Stimulated activated CD8-positive, alpha-beta memory T cell treated with anti-CD3 and anti-CD28 coated beads, Interleukin-7, amount 100 ng/mL, for 48 hours (primary cell): Measurements from ENCODE around the gene RET.

ENCODE experiments used
- DNase-seq, 2 donors: peaks; one replicate each; pipeline ENCODE4 v3.0.0-alpha.2; 2020; ENCODE audit warnings: low read depth in 1 of 2; ENCODE audit errors: extremely low read depth in 1 of 2

Gene RET

DNA sequence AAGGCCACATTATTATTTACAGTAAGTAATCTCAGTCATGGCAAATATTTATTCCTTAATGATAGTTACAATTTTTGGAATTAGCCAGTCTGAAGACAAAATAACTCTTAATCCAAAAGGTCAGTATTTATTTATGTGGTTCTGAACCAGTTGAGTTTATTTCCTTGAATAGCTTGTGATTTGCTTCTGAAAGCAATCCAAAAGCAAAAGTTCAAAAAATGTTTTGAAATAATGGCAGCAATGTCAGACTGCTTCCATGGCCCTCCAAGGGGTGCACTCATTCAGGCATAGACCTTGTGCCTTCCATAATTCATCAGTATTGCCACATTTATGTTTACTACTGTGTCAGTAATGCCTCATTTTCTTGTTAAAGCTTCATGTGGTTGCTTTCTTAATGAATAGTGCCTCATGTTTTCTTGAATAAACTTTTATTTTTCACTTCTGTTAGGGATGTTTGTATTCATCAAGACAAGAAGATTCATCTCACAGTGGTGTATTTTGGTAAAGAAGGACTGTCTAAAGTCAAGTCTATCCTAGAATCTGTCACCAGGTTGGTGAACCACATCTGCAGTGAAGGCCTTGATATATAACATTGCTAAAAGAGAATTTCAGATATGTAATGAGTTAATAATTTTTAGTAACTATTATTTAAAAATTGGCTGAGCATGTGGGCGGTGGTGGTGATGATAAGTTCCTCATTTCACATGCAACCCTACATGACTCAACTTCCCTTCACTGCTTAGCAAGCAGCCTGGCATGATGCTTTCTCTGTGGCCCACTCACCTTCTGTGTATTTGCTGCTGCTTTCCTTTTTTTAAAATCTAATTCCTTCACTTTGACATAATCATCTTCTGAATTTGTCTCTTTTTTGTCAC is 83.4 kb downstream of the RET start:
- DNase-seq, result peak in 1 of 2 donors; percentile 22

- DNase-seq, result no peak
These were observed 84.0 kb downstream of the RET start for GRCh38 chr10:43160921-43161255.

- no peak for DNase-seq
These were observed 85.7 kb downstream of the RET start for GRCh38 chr10:43162604-43163003.

DNA sequence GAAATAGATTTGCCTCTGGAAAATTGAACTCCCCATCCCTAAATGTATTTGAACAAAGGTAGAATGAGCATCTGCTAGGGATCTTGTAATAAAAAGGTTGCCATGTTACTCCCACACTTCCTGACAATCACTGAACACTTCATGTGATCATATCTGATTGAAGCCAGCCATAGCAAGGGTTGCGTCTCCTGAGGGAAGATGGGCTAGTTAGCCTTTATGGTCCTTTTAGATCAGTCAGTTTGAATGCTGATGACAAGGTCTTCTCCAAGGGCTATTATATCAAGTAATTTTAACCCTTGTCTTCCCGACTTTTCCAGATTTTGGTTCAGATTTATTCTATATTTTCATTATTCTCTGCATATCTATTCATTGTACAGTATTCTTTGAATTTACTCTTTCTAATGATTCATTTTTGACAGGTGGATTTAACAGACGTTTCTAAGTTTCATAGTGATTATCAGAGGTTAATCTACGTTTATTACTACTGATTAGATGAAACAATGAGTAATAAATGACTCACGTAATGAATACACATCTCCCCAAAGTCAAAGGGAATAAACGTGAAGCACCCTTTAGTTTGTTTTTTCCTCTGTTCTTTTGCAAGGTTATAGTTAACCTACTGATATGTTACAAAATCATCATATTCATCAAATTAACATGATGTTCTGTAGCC is 89.5 kb downstream of the RET start:
- no peak for DNase-seq

GRCh38 chr10:43166880-43167497 is 90.1 kb downstream of the RET start:
- no peak for DNase-seq

GRCh38 chr10:43167498-43167889 is 90.6 kb downstream of the RET start:
- DNase-seq, result no peak

DNA sequence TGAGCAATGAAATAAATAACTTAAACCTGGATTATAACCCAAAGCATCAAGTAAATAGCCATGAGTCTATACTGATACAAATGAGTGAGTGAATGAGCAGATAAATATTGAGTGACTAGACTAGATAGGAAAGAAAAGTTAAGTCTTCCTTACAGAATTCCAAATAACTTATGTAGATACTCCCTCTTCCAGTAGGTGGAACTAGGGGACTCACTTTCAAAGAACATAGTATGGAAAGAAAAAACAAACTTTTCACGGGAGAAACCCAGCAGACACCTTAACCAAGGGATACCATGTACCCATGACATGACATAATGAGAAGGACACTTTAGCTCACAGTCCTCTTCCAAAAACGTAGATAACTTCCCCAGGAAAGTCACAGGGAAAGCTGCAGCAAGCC is 93.6 kb downstream of the RET start:
- no peak for DNase-seq

DNA sequence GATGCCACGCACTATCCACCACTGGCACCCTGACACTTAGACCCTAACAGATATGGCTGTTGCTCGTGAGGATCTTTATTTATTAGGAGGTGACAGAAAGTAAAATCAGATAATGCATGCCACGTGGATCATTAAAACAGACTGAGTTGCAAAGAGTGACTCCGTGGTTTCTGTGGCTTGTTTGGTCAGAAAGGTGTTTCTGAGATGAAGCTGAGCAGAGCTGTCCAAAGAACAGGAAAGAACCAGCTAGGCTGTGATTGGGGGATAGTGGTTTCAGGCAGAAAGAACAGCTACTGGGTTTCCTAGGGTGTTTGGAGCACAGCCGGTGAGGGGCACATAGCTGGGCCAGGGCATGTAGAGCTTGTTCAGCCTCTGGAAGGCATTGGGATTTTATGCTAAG is 95.8 kb downstream of the RET start:
- no peak for DNase-seq

DNA sequence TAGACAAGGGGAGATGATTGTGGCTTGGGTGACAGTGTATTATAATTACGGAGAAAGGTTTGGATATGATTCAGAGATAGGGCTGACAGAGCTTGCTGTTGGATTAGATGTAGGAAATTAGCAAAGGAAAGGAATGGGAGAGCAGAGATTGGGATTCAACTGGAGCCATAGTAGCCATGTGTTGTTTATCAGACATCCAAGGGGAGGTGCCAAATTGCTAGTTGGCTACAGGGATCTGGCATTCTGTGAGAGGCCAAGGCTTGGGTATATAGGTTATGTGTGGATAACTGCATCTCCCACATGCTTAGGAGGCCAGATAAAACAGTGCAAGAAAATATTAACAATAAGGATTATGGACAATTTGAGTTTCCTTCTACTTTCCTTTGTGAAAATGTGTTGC is 96.3 kb downstream of the RET start:
- no peak for DNase-seq

DNA sequence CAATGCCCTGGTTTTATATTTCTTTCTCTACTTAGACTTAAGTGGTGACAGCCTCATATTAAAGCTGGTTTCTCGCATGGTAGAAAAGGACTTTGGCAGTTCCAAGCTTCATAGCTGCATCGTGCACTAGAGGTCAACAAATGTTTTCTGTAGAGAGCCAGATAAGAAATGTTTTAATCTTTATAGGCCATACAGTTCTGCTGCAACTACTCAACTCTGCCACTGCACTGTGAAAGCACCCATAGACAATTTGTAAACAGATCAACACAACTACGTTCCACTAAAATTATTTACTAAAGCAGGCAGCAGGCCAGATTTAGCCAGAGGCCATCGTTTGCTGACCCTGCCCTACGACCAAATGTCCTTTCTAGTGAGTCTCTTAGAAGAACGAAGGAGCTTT is 98.1 kb downstream of the RET start:
- no peak for DNase-seq

DNA sequence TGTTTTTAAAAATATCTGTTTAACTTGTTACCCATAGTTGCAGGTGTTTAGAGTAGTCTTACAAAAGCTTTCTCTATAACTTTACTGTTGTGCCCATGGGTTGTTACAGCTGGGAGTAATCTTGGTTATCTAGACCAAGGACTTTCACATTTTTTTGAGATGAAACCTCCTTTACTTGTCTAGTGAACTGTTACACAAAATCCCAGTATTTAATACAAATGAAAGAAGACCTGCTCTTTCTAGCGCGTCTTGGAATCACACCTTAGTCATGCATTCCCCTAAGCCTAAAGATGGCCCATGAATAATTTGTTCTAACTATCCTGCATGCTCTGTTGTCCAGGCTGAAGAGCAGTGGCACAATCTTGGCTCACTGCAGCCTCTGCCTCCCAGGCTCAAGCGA is 99.4 kb downstream of the RET start:
- no peak for DNase-seq

GRCh38 chr10:43177595-43177994 is 100.7 kb downstream of the RET start:
- DNase-seq, result no peak
